OCI-LY3 (cell line): ENCODE data around the gene POLG.

ENCODE experiments used
- H2AFZ ChIP-seq: fragments of 200-600, 300-600 bp; shearing (Covaris generic); 2 replicates; pipeline ENCODE4 v1.6.0; 2014; ENCODE audit warnings: antibody characterized with exemption, low read depth, low read length
- H3K27ac ChIP-seq: fragments of 200-600, 300-600 bp; sonication (generic); 2 replicates; pipeline ENCODE4 v1.5.1; 2014; ENCODE audit warnings: mild to moderate bottlenecking, low read length, moderate library complexity, mixed read lengths
- H3K27me3 ChIP-seq: fragments of 200-600, 300-600 bp; sonication (generic); 2 replicates; pipeline ENCODE4 v1.6.1; 2014; ENCODE audit warnings: low read depth, low read length, mixed read lengths
- H3K36me3 ChIP-seq: fragments of 200-600, 300-600 bp; sonication (generic); replicated peaks from 2 replicates; pipeline ENCODE3; 2014; ENCODE audit warnings: low read depth, low read length, mixed read lengths
- H3K4me1 ChIP-seq: fragments of 300-600, 200-600 bp; sonication (generic); 2 replicates; pipeline ENCODE4 v1.6.1; 2014; ENCODE audit warnings: low read length, mixed read lengths
- H3K4me2 ChIP-seq: fragments of 200-600, 300-600 bp; sonication (generic); 2 replicates; pipeline ENCODE4 v1.6.1; 2014; ENCODE audit warnings: low read length, mixed read lengths
- H3K4me3 ChIP-seq: fragments of 300-600, 200-600 bp; sonication (generic); 2 replicates; pipeline ENCODE4 v1.5.1; 2014; ENCODE audit warnings: antibody characterized with exemption, mild to moderate bottlenecking, low read length, moderate library complexity
- H3K79me2 ChIP-seq: fragments of 300-600, 200-600 bp; shearing (Covaris generic); 2 replicates; pipeline ENCODE4 v1.6.1; 2014; ENCODE audit warnings: mild to moderate bottlenecking, low read length, mixed read lengths
- H3K9ac ChIP-seq: fragments of 300-600, 200-600 bp; shearing (Covaris generic); 2 replicates; pipeline ENCODE4 v1.6.0; 2014; ENCODE audit warnings: mild to moderate bottlenecking, low read length, moderate library complexity
- H3K9me3 ChIP-seq: fragments of 200-600, 300-600 bp; shearing (Covaris generic); 2 replicates; pipeline ENCODE4 v1.6.1; 2014; ENCODE audit warnings: low read length, mixed read lengths; ENCODE audit not compliant: insufficient read depth
- H4K20me1 ChIP-seq: fragments of 200-600, 300-600 bp; sonication (generic); 2 replicates; pipeline ENCODE4 v1.6.1; 2016; ENCODE audit warnings: low read length, mixed read lengths; ENCODE audit not compliant: insufficient read depth
- EZH2phosphoT487 ChIP-seq: fragments of 200-600 bp; shearing (Covaris generic); IDR thresholded peaks from 2 replicates; pipeline ENCODE4 v1.6.1; 2018; ENCODE audit warnings: antibody characterized with exemption, mixed run types, low read depth
- TF ChIP-seq, protein P1 (sequence below): fragments of 200-600, 300-600 bp; sonication (generic); IDR thresholded peaks from 2 replicates; pipeline ENCODE4 v1.5.1; 2014; ENCODE audit warnings: antibody characterized with exemption, low read length, low read depth

The POLG gene

DNA sequence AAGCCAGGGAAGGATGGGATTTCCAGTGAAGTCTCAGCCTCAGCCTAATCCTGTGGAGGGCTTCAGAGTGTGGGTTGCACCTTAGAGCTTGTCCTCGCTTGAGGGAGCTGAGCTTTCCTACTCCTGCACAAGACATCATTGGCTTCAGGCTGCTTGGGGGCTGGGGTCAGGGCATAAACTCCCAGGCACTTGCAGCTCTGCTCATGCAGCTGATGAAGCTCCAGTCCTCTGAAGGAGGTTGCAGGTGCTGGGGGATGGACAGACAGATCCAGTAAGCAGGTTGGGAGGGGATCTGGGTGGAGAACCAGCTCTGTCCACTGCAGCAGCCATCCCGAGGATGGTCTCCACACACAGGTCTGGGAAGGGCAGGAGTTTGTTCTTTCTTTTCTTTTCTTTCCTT, 19.4 kb upstream of the POLG start:
- Histone ChIP-seq H3K4me1 (peaks cover 21% of the 10 kb centered on the region), H3K79me2 (no peaks in the 10 kb centered on the region), H3K27ac (no peak overlapping the region), H3K9ac (no peak overlapping the region), H2AFZ (no peak overlapping the region), H3K36me3 (no peaks in the 10 kb centered on the region), H3K4me3 (no peak overlapping the region), H3K27me3 (peaks cover 32% of the 10 kb centered on the region), H3K4me2 (no peak overlapping the region), H4K20me1 (no peaks in the 10 kb centered on the region), H3K9me3 (no peaks in the 10 kb centered on the region)
- TF ChIP-seq, protein P1, sequence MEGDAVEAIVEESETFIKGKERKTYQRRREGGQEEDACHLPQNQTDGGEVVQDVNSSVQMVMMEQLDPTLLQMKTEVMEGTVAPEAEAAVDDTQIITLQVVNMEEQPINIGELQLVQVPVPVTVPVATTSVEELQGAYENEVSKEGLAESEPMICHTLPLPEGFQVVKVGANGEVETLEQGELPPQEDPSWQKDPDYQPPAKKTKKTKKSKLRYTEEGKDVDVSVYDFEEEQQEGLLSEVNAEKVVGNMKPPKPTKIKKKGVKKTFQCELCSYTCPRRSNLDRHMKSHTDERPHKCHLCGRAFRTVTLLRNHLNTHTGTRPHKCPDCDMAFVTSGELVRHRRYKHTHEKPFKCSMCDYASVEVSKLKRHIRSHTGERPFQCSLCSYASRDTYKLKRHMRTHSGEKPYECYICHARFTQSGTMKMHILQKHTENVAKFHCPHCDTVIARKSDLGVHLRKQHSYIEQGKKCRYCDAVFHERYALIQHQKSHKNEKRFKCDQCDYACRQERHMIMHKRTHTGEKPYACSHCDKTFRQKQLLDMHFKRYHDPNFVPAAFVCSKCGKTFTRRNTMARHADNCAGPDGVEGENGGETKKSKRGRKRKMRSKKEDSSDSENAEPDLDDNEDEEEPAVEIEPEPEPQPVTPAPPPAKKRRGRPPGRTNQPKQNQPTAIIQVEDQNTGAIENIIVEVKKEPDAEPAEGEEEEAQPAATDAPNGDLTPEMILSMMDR = no peak
- TF ChIP-seq EZH2phosphoT487 = no peak

DNA sequence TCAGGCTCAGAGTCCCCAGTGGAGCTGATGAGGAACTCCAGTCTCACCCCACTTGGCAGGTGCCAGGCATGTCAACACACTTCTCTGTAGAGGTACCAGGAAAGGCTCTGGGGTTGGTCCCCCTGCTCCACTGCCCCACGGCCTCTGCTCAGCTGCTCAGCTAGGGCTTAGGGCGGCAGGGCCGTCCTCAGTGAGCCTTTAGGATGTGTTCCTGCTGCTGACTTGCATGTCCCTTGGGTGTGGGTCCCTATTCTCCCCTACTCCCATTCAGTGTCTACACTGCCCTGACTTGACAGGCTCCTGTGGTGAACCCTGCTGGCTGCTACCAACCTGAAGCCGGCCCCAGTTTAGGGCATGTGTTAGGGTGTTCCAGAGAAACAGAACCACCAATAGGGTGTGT, 17.9 kb upstream of the POLG start:
- Histone ChIP-seq H3K4me1 (peaks cover 20% of the 10 kb centered on the region), H2AFZ (no peak overlapping the region), H3K79me2 (no peaks in the 10 kb centered on the region), H3K9me3 (no peaks in the 10 kb centered on the region), H3K4me2 (no peak overlapping the region), H3K9ac (no peak overlapping the region), H3K36me3 (no peaks in the 10 kb centered on the region), H3K27me3 (peaks cover 23% of the 10 kb centered on the region), H3K27ac (no peak overlapping the region), H3K4me3 (no peak overlapping the region), H4K20me1 (no peaks in the 10 kb centered on the region)
- TF ChIP-seq, protein P1 = no peak
- no peak for TF ChIP-seq EZH2phosphoT487

DNA sequence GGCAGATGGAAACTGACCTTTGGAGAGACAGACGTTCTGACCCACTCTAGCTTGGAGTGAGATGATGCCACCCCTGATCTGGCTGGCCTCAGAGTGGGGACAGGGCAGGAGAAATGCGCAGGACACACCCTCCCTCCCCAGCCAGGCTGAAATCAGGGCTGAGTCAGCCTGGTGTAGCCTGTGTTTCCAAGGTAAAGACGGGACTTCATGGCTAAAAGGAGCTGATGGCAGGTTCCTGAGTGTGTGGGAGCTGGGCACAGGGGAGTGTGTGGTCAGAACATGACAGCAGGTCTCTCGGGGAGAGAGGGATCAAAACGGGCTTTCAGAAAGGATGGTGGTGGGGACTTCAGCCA, 14.6 kb upstream of the POLG start:
- Histone ChIP-seq H3K36me3 (no peaks in the 10 kb centered on the region), H3K4me1 (peaks cover 8% of the 10 kb centered on the region), H3K4me2 (peak overlapping the region; percentile 6), H3K9ac (no peak overlapping the region), H4K20me1 (no peaks in the 10 kb centered on the region), H3K27ac (no peak overlapping the region), H3K9me3 (no peaks in the 10 kb centered on the region), H2AFZ (0 out of 2 replicates have a peak overlapping the region, but pooled peaks have one; percentile 42), H3K79me2 (no peaks in the 10 kb centered on the region), H3K27me3 (no peaks in the 10 kb centered on the region), H3K4me3 (no peak overlapping the region)
- TF ChIP-seq EZH2phosphoT487 = no peak
- TF ChIP-seq, protein P1 = no peak

DNA sequence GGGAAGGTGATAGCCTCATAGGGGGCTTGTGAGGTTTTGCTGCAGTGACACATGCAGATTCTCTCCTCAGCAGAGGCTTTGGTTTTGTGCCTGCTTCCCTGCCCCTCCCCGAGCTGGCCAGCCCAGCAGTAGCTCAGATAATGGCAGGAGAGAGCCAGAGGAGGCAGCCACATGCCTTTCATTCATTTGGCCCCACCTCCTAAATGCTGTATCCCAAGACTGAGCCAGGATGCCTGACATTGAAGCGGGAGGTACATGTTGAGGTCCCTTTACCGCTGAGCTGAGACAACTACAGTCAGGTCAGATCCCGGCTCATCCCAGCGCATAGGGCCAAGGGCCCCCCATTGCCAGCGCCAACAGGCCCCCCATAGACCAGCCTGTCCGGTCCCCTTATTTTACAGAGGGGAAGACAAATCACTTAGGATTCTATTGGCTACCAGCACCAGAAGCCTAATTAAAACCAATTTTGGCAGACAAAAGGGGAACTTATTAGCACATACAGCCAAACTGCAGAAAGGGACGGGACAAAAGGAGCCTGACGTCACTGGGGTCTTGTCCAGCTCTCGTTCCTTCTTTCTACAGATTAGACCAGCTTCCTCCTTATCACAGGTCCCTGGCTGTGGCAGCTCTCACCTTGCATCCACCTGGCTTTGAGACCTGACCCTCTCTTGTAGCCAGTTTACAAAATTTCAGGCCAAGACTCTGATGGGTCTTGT, 12.1 kb upstream of the POLG start:
- Histone ChIP-seq H2AFZ (no peak overlapping the region), H3K27ac (no peak overlapping the region), H3K4me3 (no peak overlapping the region), H3K4me2 (no peak overlapping the region), H3K9me3 (no peaks in the 10 kb centered on the region), H3K4me1 (peaks cover 8% of the 10 kb centered on the region), H4K20me1 (no peaks in the 10 kb centered on the region), H3K36me3 (no peaks in the 10 kb centered on the region), H3K9ac (no peak overlapping the region), H3K27me3 (no peaks in the 10 kb centered on the region), H3K79me2 (no peaks in the 10 kb centered on the region)
- no peak for TF ChIP-seq EZH2phosphoT487
- TF ChIP-seq, protein P1 = no peak
